Left lung (tissue), 10 donors: ENCODE results near the gene FRS2. TPM values are rescaled to one million over a fixed set of nuclear protein-coding genes. Genes with fewer than 3 reads are reported as not detected.

Experiments used
- ATAC-seq: fragments of 200-7000 bp; cut with Tn5 transposase; one replicate; pipeline ENCODE4 v1.9.1; 2020; ENCODE audit warnings: moderate library complexity
- DNase-seq, 4 donors: peaks; one replicate each; pipeline ENCODE4 v3.0.0-alpha.2; 2013 to 2020
- H3K27ac ChIP-seq, 2 donors: fragments of 200-600 bp; sonication (generic) in 1 of 2; one replicate each; pipeline versions ENCODE4 v1.5.0 to v1.8.0; 2020 to 2021
- H3K27me3 ChIP-seq, 2 donors: fragments of 200-600 bp; sonication (generic) in 1 of 2; one replicate each; pipeline versions ENCODE4 v1.5.0 to v1.8.0; 2020 to 2021
- H3K36me3 ChIP-seq, 2 donors: fragments of 200-600 bp; sonication (generic) in 1 of 2; one replicate each; pipeline versions ENCODE4 v1.5.0 to v1.8.0; 2020 to 2021
- H3K4me1 ChIP-seq, 2 donors: fragments of 200-600 bp; one replicate each; pipeline ENCODE4 v1.8.0; 2021
- H3K4me3 ChIP-seq, 2 donors: fragments of 200-600 bp; sonication (generic) in 1 of 2; one replicate each; pipeline versions ENCODE4 v1.5.0 to v1.8.0; 2020 to 2021; ENCODE audit warnings: mild to moderate bottlenecking in 1 of 2
- H3K9me3 ChIP-seq, 2 donors: fragments of 200-600 bp; sonication (generic) in 1 of 2; one replicate each; pipeline versions ENCODE4 v1.5.0 to v1.8.0; 2020 to 2021
- CTCF ChIP-seq, 2 donors: fragments of 200-600 bp; sonication (generic) in 1 of 2; IDR thresholded peaks; one replicate each; pipeline versions ENCODE4 v1.5.0 to v1.8.0; 2021; ENCODE audit warnings: antibody characterized with exemption in 2 of 2
- intact Hi-C, 2 donors: fragments of 100-400 bp; cut with DNase I; formaldehyde crosslinking; loops; one replicate each; pipeline versions ENCODE4 v1.11.2 to v1.14.2; 2022
- polyA plus RNA-seq, 6 donors: library from polyadenylated mRNA; unstranded; fragments of 120-200 nt; gene quantifications; one replicate each; pipeline ENCODE4 v1.2.1, GENCODE V29; 2013; ENCODE audit not compliant: insufficient read length in 6 of 6
- total RNA-seq, 2 donors: library from RNA; stranded (reverse); fragmentation: NEBNext Ultra II Directional; extraction: Animal tissue kit (Norgen Biotek cat#: 25700); gene quantifications; one replicate each; pipeline ENCODE4 v1.2.1, GENCODE V29; 2021
- donor health status: DM: no; HTN: yes; CAD: no.
- donor health status: DM: no; HTN: no; CAD: no.

Gene FRS2
- total and polyA plus RNA-seq, 8 donors, result 28.9 to 49.4 (median 43.6) TPM

GRCh38 chr12:69495071-69495470 lies 24.9 kb downstream of the FRS2 start:
- Histone ChIP-seq H3K4me3 (no peak overlapping the region), H3K9me3 (no peaks in the 10 kb centered on the region), H3K27me3 (no peaks in the 10 kb centered on the region), H3K27ac (no peak overlapping the region), H3K4me1 (peaks cover 10 to 11% of the 10 kb centered on the region in 2 donors), H3K36me3 (no peaks in the 10 kb centered on the region)
- TF ChIP-seq CTCF (IDR thresholded peaks at IDR 0.05), result no peak
- ATAC-seq, result no peak
- DNase-seq, result no peak
- intact Hi-C loops, result no loop called here

DNA sequence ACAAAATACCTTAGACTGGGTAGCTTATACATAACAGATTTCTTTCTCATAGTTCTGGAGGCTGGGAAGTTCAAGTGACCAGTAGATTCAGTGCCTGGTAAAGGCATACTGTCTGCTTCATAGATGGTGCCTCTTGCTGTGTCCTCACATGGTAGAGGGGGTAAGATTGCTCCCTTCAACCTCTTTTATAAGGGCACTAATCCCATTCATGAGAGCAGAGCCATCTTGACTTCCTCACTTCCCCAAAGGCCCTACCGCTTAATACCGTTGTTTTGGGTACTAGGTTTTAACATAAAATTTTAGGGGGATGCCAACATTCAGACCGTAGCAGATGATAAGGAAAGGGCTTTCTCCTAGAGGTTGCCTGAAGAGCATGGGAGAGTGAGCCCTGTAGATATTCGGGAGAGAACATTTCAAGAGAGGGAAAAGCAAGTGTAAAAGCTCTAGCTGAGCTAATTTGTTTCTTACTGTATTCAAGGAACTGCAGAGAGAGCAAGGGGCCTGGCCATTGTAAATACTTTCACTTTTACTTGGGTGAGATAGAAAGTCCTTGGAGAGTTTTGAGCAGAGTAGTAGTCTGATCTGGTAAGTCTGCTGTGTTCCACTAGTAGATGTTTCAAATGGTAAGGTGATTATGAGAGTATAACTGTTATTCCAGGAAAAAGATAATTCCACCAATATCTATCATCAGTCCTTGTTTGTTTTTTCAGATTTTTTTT lies 27.3 kb downstream of the FRS2 start:
- H3K4me1 ChIP-seq, result peaks cover 10 to 20% of the 10 kb centered on the region in 2 donors
- intact Hi-C loops, result no loop called here

GRCh38 chr12:69500631-69501030 lies 30.4 kb downstream of the FRS2 start:
- Histone ChIP-seq H3K27ac (peak overlapping the region in 1 of 2 donors; percentile 7), H3K36me3 (no peaks in the 10 kb centered on the region), H3K4me3 (no peak overlapping the region), H3K27me3 (no peaks in the 10 kb centered on the region), H3K4me1 (peaks cover 10 to 20% of the 10 kb centered on the region in 2 donors), H3K9me3 (no peaks in the 10 kb centered on the region)
- TF ChIP-seq CTCF (IDR thresholded peaks at IDR 0.05), result no peak
- no peak for DNase-seq
- intact Hi-C loops, result no loop called here
- ATAC-seq, result no peak

More for the DNA sequence above, 27.3 kb downstream of the FRS2 start:
- no peaks in the 10 kb centered on the region for H3K9me3 ChIP-seq
- no peak overlapping the region for H3K4me3 ChIP-seq
- ATAC-seq, result peak; percentile 92
- TF ChIP-seq CTCF (IDR thresholded peaks at IDR 0.05), result no peak
- no peaks in the 10 kb centered on the region for H3K36me3 ChIP-seq
- H3K27ac ChIP-seq, result peak overlapping the region; percentile 16 to 49
- no peak for DNase-seq
- no peaks in the 10 kb centered on the region for H3K27me3 ChIP-seq

GRCh38 chr12:69501154-69501895 lies 31.1 kb downstream of the FRS2 start:
- DNase-seq (no peak), ATAC-seq (no peak)
- Histone ChIP-seq H3K4me1 (peaks cover 10 to 25% of the 10 kb centered on the region in 2 donors), H3K36me3 (no peaks in the 10 kb centered on the region), H3K27ac (peak overlapping the region in 1 of 2 donors; percentile 7), H3K27me3 (no peaks in the 10 kb centered on the region), H3K9me3 (no peaks in the 10 kb centered on the region), H3K4me3 (no peak overlapping the region)
- intact Hi-C loops, result no loop called here
- no peak for TF ChIP-seq CTCF (IDR thresholded peaks at IDR 0.05)

DNA sequence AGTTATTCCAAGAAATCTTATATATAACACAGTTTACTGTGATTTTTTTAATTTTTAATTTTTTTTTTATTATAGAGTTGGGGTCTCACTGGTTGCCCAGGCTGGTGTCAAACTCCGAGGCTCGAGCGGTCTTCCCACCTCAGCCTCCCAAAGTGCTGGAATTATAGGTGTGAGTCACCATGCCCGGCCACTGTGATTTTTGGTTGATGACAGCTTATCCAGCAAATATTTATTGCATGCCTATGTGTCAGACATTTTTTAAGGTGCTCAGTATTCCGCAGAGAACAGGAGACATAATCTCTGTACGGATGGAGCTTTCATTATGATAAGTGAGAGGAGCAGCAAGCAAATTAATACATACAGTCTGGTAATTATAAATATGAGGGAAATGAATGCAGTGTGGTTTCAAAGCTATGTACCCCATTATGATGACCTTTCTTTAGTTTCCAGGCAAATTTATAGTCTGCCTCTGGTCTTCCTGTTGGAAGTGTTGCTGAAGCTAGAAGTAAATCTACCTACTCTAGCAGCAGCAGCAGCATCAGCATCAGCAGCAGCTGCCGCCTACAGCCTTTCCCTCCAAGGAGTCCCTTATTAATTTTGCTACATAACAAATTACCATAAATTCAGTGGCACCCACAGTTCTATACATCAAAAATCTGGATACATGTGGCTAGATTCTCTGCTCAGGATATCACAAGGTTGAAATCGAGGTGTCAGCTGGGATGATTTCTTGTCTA lies 32.3 kb downstream of the FRS2 start:
- DNase-seq (no peak), ATAC-seq (no peak)
- no peaks in the 10 kb centered on the region for H3K9me3 ChIP-seq
- intact Hi-C loops, result no loop called here
- no peaks in the 10 kb centered on the region for H3K36me3 ChIP-seq
- no peak overlapping the region for H3K4me3 ChIP-seq
- TF ChIP-seq CTCF (IDR thresholded peaks at IDR 0.05), result no peak
- H3K4me1 ChIP-seq, result peaks cover 17 to 28% of the 10 kb centered on the region in 2 donors
- H3K27me3 ChIP-seq, result no peaks in the 10 kb centered on the region
- H3K27ac ChIP-seq, result no peak overlapping the region
